ENCODE data around the gene DISC1.

- no peak for TF ChIP-seq CTCF (IDR thresholded peaks at IDR 0.05; ENCODE audit: poor library complexity, severe bottlenecking)
- no peak for TF ChIP-seq POLR2AphosphoS5 (IDR thresholded peaks at IDR 0.05)
- no peak for TF ChIP-seq EZH2 (IDR thresholded peaks at IDR 0.05; ENCODE audit: borderline replicate concordance, insufficient read depth, low read length, poor library complexity, severe bottlenecking)
- TF ChIP-seq MXI1 (conservative IDR thresholded peaks at IDR 0.05; ENCODE audit: poor library complexity, severe bottlenecking): no peak
- no peak for TF ChIP-seq EP300 (conservative IDR thresholded peaks at IDR 0.05; ENCODE audit: poor library complexity, severe bottlenecking)
- no peak for TF ChIP-seq REST (IDR thresholded peaks at IDR 0.05; ENCODE audit: borderline replicate concordance)
- TF ChIP-seq RAD21 (conservative IDR thresholded peaks at IDR 0.05): no peak
- no peak for TF ChIP-seq SMC3 (conservative IDR thresholded peaks at IDR 0.05; ENCODE audit: poor library complexity)
These were observed 493 bp downstream of the DISC1 start for GRCh38 chr1:231626951-231627614.

All from neural cell (in vitro differentiated cells).